HG02981 (cell line): ENCODE data around the gene BTBD9.
A peak's percentile ranks its signal among the peaks of the same experiment; 100 is the strongest.

ENCODE experiments used
- ATAC-seq: cut with Tn5 transposase; IDR thresholded peaks from one replicate; pipeline ENCODE4 v1.9.1; 2021; ENCODE audit warnings: mild to moderate bottlenecking, moderate library complexity; ENCODE audit not compliant: unreplicated experiment

The BTBD9 gene

GRCh38 chr6:38316099-38316868, 323.4 kb downstream of the BTBD9 start:
- no peak for ATAC-seq

- no peak for ATAC-seq
Observed at GRCh38 chr6:38311201-38311600, 328.5 kb downstream of the BTBD9 start.

GRCh38 chr6:38310061-38310460, 329.7 kb downstream of the BTBD9 start:
- ATAC-seq: no peak

GRCh38 chr6:38307740-38308139, 332.0 kb downstream of the BTBD9 start:
- peak; percentile 75 for ATAC-seq

GRCh38 chr6:38306931-38307330, 332.8 kb downstream of the BTBD9 start:
- ATAC-seq: peak; percentile 58

- ATAC-seq: no peak
Observed at GRCh38 chr6:38305995-38306681, 333.6 kb downstream of the BTBD9 start.

GRCh38 chr6:38302838-38303237, 336.9 kb downstream of the BTBD9 start:
- no peak for ATAC-seq

- ATAC-seq: no peak
Observed at GRCh38 chr6:38302081-38302480, 337.6 kb downstream of the BTBD9 start.

- no peak for ATAC-seq
Observed at GRCh38 chr6:38290133-38290799, 349.5 kb downstream of the BTBD9 start.

- ATAC-seq: no peak
Observed at GRCh38 chr6:38287487-38287886, 352.2 kb downstream of the BTBD9 start.

GRCh38 chr6:38284802-38285394, 354.8 kb downstream of the BTBD9 start:
- ATAC-seq: no peak

GRCh38 chr6:38283734-38284362, 355.9 kb downstream of the BTBD9 start:
- no peak for ATAC-seq

- no peak for ATAC-seq
Observed at GRCh38 chr6:38282911-38283310, 356.8 kb downstream of the BTBD9 start.

GRCh38 chr6:38281126-38281525, 358.6 kb downstream of the BTBD9 start:
- no peak for ATAC-seq

- no peak for ATAC-seq
Observed at GRCh38 chr6:38279963-38280588, 359.7 kb downstream of the BTBD9 start.

- no peak for ATAC-seq
Observed at GRCh38 chr6:38279423-38279822, 360.3 kb downstream of the BTBD9 start.

- ATAC-seq: no peak
Observed at GRCh38 chr6:38273325-38273724, 366.4 kb downstream of the BTBD9 start.

GRCh38 chr6:38272222-38272621, 367.5 kb downstream of the BTBD9 start:
- no peak for ATAC-seq

GRCh38 chr6:38271081-38271480, 368.6 kb downstream of the BTBD9 start:
- ATAC-seq: no peak

- ATAC-seq: no peak
Observed at GRCh38 chr6:38270367-38270766, 369.4 kb downstream of the BTBD9 start.
